A673 (cell line): ENCODE measurements around the gene BMP5. TPM values are rescaled to one million over a fixed set of nuclear protein-coding genes. Genes with fewer than 3 reads are reported as not detected.

ENCODE experiments used
- BruUV-seq: library from RNA; stranded (reverse); fragments of 400-500 nt; replicated peaks from 2 replicates; lab custom pipeline; 2021; lab: Mats Ljungman, UMichigan
- CTCF ChIA-PET: fragments of 300-600 bp; sonication (Branson Sonifier 250); formaldehyde crosslinking; loops from one replicate; lab custom pipeline; 2022; ENCODE audit warnings: antibody characterized with exemption; lab: Charles Lee
- POLR2A ChIA-PET: fragments of 300-600 bp; sonication (Branson Sonifier 250); formaldehyde crosslinking; loops from one replicate; lab custom pipeline; 2022; ENCODE audit warnings: antibody characterized with exemption; ENCODE audit not compliant: low non-redundant PET; lab: Charles Lee
- DNase-seq: peaks from one replicate; pipeline ENCODE4 v3.0.0-alpha.2; 2015; ENCODE audit warnings: low spot score
- H3K27ac ChIP-seq: fragments of 200-600 bp; sonication (generic); 2 replicates; pipeline ENCODE4 v1.5.1; 2016; ENCODE audit warnings: mixed run types, low read depth, mild to moderate bottlenecking, mixed read lengths, antibody characterized with exemption, low read length; ENCODE audit not compliant: poor library complexity, severe bottlenecking
- H3K27me3 ChIP-seq: fragments of 200-600 bp; sonication (generic); replicated peaks from 2 replicates; pipeline ENCODE4 v1.6.1; 2017; ENCODE audit warnings: mixed run types, low read depth, mild to moderate bottlenecking, mixed read lengths, antibody characterized with exemption, low read length; ENCODE audit not compliant: insufficient read depth, poor library complexity
- H3K36me3 ChIP-seq: fragments of 200-600 bp; sonication (generic); 2 replicates; pipeline ENCODE4 v1.6.1; 2016; ENCODE audit warnings: mixed run types, mild to moderate bottlenecking, mixed read lengths, antibody characterized with exemption, low read length; ENCODE audit not compliant: insufficient read depth, poor library complexity, severe bottlenecking
- H3K4me1 ChIP-seq: fragments of 200-600 bp; sonication (generic); 2 replicates; pipeline ENCODE4 v1.6.1; 2017; ENCODE audit warnings: mixed run types, mild to moderate bottlenecking, mixed read lengths, antibody characterized with exemption, low read length; ENCODE audit not compliant: insufficient read depth, poor library complexity, severe bottlenecking
- H3K4me3 ChIP-seq: fragments of 200-600 bp; sonication (generic); 2 replicates; pipeline ENCODE4 v1.5.1; 2016; ENCODE audit warnings: low read depth, mixed run types, mild to moderate bottlenecking, mixed read lengths, low read length; ENCODE audit not compliant: poor library complexity, severe bottlenecking
- H3K9me3 ChIP-seq: fragments of 200-600 bp; sonication (generic); 2 replicates; pipeline ENCODE4 v1.6.1; 2016; ENCODE audit warnings: mixed run types, low read depth, mild to moderate bottlenecking, mixed read lengths, antibody characterized with exemption, low read length; ENCODE audit not compliant: poor library complexity, severe bottlenecking
- CTCF ChIP-seq: fragments of 300-800, 200-600 bp; sonication (generic); conservative IDR thresholded peaks from 2 replicates; pipeline ENCODE4 v1.5.1; 2017; ENCODE audit warnings: low read depth, mild to moderate bottlenecking, antibody characterized with exemption, low read length, moderate library complexity, mixed read lengths
- EZH2 ChIP-seq: fragments of 200-600 bp; sonication (generic); IDR thresholded peaks from 2 replicates; pipeline ENCODE4 v1.6.1; 2017; ENCODE audit warnings: borderline replicate concordance, low read depth, mild to moderate bottlenecking, mixed read lengths, antibody characterized with exemption, low read length; ENCODE audit not compliant: poor library complexity, severe bottlenecking
- intact Hi-C: fragments of 100-400 bp; cut with micrococcal nuclease; formaldehyde crosslinking; loops from one replicate; pipeline ENCODE4 v1.10.0; 2022; ENCODE audit not compliant: unreplicated experiment
- total RNA-seq: library from RNA; stranded (reverse); gene quantifications from 2 replicates; pipeline ENCODE4 v1.2.3, GENCODE V29; 2021

BMP5 gene
- total RNA-seq, 1 experiment from 2014 or later, result 0.49 TPM

DNA sequence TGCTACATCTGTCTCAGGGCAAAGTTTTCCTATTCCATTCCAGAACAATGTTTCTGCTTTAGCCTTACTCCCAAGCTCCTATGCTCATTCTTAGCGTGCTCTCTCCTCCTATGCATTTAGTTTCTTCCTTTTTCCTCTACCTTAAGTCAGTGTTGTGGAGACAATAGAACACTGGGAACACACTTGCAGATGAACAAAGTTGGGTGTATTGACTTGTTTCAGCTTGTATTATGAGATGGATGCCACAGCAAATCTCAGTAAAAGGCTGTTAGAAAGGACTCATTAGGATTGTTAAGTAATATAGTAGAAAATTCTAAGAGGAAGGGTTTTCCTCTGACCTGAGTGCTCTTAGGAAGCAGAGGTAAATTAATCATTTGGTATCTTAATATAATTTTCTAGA, 48.4 kb downstream of the BMP5 start:
- Histone ChIP-seq H3K4me1 (peaks cover 15% of the 10 kb centered on the region), H3K36me3 (no peaks in the 10 kb centered on the region), H3K27ac (no peak overlapping the region), H3K9me3 (no peaks in the 10 kb centered on the region), H3K4me3 (no peak overlapping the region), H3K27me3 (no peaks in the 10 kb centered on the region)
- CTCF ChIA-PET, result no interaction called here
- BruUV-seq, result no TSS peak
- POLR2A ChIA-PET, result no interaction called here
- intact Hi-C loops, result no loop called here
- no peak for TF ChIP-seq EZH2
- no peak for TF ChIP-seq CTCF
- no peak for DNase-seq

DNA sequence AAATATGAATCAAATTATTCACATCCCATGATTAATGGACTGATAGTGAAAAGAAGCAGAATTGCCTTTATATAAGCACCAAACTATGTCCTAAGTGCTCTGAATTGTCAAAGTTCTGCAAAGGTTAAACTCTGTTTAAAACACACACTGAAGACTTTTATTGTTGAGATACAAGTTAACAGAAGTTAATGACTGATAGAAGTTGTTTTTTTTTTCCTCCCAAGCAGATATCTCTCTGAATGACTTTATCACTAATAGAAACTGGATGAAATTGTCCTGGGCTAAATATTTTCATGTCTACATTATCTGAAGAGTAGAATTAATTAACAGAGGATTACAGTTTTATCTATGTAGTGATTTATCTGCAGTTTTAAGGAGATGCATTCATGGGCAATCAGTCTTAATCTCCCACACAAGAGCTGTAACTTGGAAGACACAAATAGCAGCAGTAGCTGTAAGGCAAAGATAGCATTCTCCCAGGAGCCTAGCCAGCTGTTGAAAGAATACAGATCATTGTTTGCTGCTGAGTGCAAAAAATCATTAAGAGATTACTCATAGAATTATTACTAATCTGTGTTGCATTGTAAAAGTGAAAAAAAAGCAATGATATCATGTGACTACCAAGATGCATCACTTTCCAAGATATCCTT, 49.9 kb downstream of the BMP5 start:
- Histone ChIP-seq H3K4me1 (peaks cover 15% of the 10 kb centered on the region), H3K27me3 (no peaks in the 10 kb centered on the region), H3K9me3 (no peaks in the 10 kb centered on the region), H3K27ac (no peak overlapping the region), H3K4me3 (no peak overlapping the region), H3K36me3 (no peaks in the 10 kb centered on the region)
- ChIA-PET CTCF (no interaction called here), POLR2A (no interaction called here)
- peak; percentile 67 for DNase-seq
- BruUV-seq, result no TSS peak
- TF ChIP-seq EZH2, result no peak
- TF ChIP-seq CTCF, result no peak
- intact Hi-C loops, result no loop called here

- BruUV-seq, result no TSS peak
- Histone ChIP-seq H3K4me3 (no peak overlapping the region), H3K9me3 (no peaks in the 10 kb centered on the region), H3K4me1 (peaks cover 11% of the 10 kb centered on the region), H3K27me3 (no peaks in the 10 kb centered on the region), H3K36me3 (no peaks in the 10 kb centered on the region), H3K27ac (no peak overlapping the region)
- CTCF ChIA-PET, result no interaction called here
- no peak for DNase-seq
- TF ChIP-seq EZH2 (no peak), CTCF (no peak)
- POLR2A ChIA-PET, result no interaction called here
- intact Hi-C loops, result no loop called here
These were observed 52.6 kb downstream of the BMP5 start for GRCh38 chr6:55822815-55823214.
